ENCODE results near the gene MEX3A. TPM values are rescaled to one million over a fixed set of nuclear protein-coding genes. Genes with fewer than 3 reads are reported as not detected.
"Not testable (repeated sequence)": the region's sequence is repeated elsewhere in the genome, so short reads cannot be mapped to it uniquely, and the experiment has no call there.

The MEX3A gene
- total RNA-seq, 2 donors from 2014 or later, result 1.6 to 3.7 TPM

DNA sequence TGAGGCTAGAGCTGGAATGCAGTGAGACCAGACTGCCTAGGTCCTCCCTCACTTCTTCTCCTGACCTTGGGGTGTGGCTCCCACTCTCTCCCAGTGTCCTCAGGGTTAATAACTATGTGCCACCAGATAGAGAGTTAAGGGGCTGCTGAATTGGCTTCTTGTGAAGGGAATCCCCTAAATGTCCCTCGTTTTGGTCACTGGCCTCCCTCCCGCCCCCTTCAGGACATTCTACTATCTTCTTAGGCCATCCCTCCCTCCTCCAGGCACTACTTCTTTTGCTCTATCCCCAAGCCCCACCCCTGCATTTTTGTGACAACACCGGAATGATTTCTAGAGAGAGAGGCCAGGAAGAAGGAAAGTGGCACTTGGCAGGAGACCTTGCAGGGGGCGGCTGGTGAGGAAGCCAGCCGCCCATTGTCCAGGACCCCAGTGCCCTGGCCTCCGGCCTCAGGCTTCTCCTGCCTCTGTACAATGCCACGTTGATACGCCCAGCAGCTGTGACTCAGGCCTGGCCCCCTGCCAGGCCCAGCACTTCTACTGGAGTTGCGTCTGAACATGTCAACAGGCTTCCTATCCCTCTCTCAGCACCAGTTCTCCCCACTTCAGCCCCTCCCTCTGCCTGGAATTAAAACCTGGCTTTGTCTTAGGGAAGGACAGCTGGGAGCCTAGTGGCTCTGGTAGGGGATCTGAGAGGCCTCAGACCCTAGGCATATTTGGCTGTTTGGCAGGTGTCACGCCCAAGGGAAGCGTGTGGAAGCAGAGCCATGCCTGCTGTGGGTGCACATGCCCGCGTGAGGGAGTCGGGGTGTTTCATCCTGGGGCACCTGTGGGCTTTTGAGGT, 41.3 kb upstream of the MEX3A start:
- TF ChIP-seq, protein P1, sequence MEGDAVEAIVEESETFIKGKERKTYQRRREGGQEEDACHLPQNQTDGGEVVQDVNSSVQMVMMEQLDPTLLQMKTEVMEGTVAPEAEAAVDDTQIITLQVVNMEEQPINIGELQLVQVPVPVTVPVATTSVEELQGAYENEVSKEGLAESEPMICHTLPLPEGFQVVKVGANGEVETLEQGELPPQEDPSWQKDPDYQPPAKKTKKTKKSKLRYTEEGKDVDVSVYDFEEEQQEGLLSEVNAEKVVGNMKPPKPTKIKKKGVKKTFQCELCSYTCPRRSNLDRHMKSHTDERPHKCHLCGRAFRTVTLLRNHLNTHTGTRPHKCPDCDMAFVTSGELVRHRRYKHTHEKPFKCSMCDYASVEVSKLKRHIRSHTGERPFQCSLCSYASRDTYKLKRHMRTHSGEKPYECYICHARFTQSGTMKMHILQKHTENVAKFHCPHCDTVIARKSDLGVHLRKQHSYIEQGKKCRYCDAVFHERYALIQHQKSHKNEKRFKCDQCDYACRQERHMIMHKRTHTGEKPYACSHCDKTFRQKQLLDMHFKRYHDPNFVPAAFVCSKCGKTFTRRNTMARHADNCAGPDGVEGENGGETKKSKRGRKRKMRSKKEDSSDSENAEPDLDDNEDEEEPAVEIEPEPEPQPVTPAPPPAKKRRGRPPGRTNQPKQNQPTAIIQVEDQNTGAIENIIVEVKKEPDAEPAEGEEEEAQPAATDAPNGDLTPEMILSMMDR (IDR thresholded peaks at IDR 0.05), result no peak
- Histone ChIP-seq H3K27me3 (no peaks in the 10 kb centered on the region), H3K4me1 (peaks cover 79% of the 10 kb centered on the region), H3K27ac (peak overlapping the region; percentile 94), H3K9ac (ENCODE audit: low read depth in 2 of 2, low read length in 2 of 2) (peak overlapping the region; percentile 73 to 78), H3K36me3 (no peaks in the 10 kb centered on the region), H3K9me3 (no peaks in the 10 kb centered on the region), H3K4me3 (no peak overlapping the region)
- intact Hi-C loops (cut with DNase I), result no loop called here
- peak; percentile 97 for DNase-seq

DNA sequence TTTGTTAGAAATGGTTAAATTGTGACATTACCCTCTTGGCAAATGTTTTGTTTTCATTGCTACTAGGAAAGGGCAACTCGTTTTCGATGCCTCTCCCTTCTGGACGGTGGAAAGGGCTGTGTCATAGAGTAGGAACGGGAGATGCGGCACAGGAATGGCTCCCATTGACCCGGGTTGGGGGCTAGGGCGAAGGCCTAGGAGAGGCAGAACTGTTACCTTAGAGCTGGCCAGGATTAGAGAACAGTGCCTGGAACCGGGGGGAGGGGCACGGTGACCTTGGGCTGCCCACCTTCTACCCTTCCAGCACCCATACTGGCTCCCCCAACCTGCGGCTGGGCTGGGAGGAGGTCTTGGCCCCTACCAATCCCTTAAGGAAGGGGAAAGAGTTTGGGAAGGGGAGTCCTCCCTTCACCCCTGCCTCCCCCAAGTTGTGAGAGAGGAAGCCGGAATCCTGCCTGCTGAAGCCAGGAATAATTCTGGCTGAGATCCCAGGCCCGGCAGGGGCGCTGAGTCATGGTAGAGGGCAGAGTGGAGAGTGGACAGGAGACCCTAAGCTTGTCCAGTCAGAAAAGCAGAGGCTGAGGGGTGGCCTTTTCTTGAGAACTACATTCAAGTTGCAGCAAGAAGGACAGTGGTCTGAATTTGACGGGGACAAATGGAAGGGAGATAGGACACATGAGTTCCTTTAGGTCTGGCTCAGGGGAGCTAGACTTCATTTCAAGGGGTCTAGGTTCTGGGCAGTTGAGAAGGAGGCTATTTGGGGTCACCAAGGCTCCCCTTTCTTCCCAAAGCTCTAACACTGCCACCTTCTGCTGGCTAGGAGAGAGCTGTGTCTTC, 40.5 kb upstream of the MEX3A start:
- Histone ChIP-seq H3K27me3 (no peaks in the 10 kb centered on the region), H3K4me1 (peaks cover 73% of the 10 kb centered on the region), H3K4me3 (peak overlapping the region; percentile 12), H3K27ac (peak overlapping the region; percentile 94), H3K36me3 (no peaks in the 10 kb centered on the region), H3K9ac (ENCODE audit: low read depth in 2 of 2, low read length in 2 of 2) (peak overlapping the region; percentile 73 to 78), H3K9me3 (no peaks in the 10 kb centered on the region)
- TF ChIP-seq, protein P1 (IDR thresholded peaks at IDR 0.05), result no peak
- intact Hi-C loops (cut with DNase I), result no loop called here
- DNase-seq, result peak; percentile 85

DNA sequence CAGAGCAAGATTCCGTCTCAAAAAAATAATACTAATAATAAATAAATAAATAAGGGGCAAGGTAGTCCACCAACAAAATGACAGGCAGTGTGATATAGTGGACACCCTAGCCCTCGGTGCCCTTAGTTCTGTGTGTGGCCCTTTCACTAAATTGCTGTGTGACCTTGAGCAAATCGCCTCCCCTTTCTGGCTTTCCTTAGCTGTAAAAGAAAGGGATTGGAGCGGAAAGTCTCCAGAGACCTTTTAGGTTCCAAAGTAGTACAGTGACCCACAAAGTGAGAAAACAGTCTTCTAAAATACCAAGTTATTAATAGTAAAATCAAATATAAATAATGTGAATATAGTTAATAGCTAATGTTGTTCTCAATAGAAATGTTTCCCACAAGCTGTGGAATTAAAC, 39.8 kb upstream of the MEX3A start:
- Histone ChIP-seq H3K36me3 (no peaks in the 10 kb centered on the region), H3K9me3 (no peaks in the 10 kb centered on the region), H3K9ac (ENCODE audit: low read depth in 2 of 2, low read length in 2 of 2) (peak overlapping the region; percentile 73 to 78), H3K27ac (peak overlapping the region; percentile 94), H3K4me3 (peak overlapping the region; percentile 12), H3K4me1 (peaks cover 70% of the 10 kb centered on the region), H3K27me3 (no peaks in the 10 kb centered on the region)
- intact Hi-C loops (cut with DNase I), result no loop called here
- DNase-seq, result no peak
- TF ChIP-seq, protein P1 (IDR thresholded peaks at IDR 0.05), result no peak

DNA sequence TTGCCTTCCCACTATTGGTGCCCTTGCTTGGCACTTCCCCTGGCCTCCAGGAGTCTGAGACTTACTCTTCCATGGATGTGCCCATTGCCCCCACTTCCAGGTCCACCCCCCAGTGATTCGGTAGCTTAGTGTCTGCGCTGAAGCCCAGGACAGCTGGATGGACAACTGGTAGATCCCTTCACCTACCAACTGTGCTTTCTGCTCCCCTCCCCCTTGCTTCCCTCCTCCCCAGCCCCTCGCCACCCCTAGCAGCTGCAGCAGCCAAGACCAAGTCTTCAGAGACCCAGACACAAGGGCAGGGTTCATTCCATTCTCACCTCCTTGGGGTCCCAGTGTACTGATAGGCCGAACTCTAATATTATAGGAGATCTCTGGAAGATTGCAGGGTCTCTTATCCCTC, 39.2 kb upstream of the MEX3A start:
- H3K4me3 ChIP-seq, result no peak overlapping the region
- peak overlapping the region; percentile 28 to 67 for H3K9ac ChIP-seq (ENCODE audit: low read depth in 2 of 2, low read length in 2 of 2)
- no peak for DNase-seq
- H3K9me3 ChIP-seq, result no peaks in the 10 kb centered on the region
- no peaks in the 10 kb centered on the region for H3K36me3 ChIP-seq
- intact Hi-C loops (cut with DNase I), result no loop called here
- TF ChIP-seq, protein P1 (IDR thresholded peaks at IDR 0.05), result no peak
- peak overlapping the region; percentile 94 for H3K27ac ChIP-seq
- H3K27me3 ChIP-seq, result no peaks in the 10 kb centered on the region
- peaks cover 66% of the 10 kb centered on the region for H3K4me1 ChIP-seq

DNA sequence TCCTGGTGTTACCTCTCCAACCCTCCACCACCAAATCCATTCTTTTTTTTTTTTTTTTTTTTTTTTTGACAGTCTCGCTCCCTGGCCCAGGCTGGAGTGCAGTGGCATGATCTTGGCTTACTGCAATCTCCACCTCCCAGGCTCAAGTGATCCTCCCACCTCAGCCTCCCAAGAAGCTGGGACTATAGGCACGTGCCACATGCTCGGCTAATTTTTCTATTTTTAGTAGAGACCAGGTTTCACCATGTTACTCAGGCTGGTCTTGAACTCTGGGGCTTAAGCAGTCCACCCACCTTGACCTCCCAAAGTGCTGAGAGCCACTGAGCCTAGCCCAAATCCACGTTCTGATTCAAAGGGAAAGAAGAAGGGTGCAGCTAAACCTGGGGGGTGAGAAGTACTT, 38.7 kb upstream of the MEX3A start:
- Histone ChIP-seq H3K4me1 (peaks cover 61% of the 10 kb centered on the region), H3K27ac (peak overlapping the region; percentile 94), H3K9ac (ENCODE audit: low read depth in 2 of 2, low read length in 2 of 2) (peak overlapping the region; percentile 36 to 67)
- H3K9me3 ChIP-seq; intact Hi-C loops (cut with DNase I); H3K36me3 ChIP-seq; H3K27me3 ChIP-seq; H3K4me3 ChIP-seq; DNase-seq: not testable (repeated sequence)
